Measurements from ENCODE around the gene FMN1. TPM values are rescaled to one million over a fixed set of nuclear protein-coding genes. Genes with fewer than 3 reads are reported as not detected.

The FMN1 gene
- total RNA-seq, 1 experiment from 2014 or later: 0.37 TPM

GRCh38 chr15:32802286-32802936 lies 392.1 kb downstream of the FMN1 start:
- Histone ChIP-seq H3K36me3 (ENCODE audit: insufficient read depth, low read length, poor library complexity, severe bottlenecking) (no peaks in the 10 kb centered on the region), H3K9me3 (ENCODE audit: low read depth, low read length, poor library complexity, severe bottlenecking) (no peaks in the 10 kb centered on the region), H3K4me1 (ENCODE audit: insufficient read depth, low read length, poor library complexity, severe bottlenecking) (no peaks in the 10 kb centered on the region), H3K4me3 (ENCODE audit: low read depth, low read length, poor library complexity, severe bottlenecking) (no peak overlapping the region), H3K27me3 (replicated peaks; ENCODE audit: insufficient read depth, low read depth, low read length, poor library complexity) (no peaks in the 10 kb centered on the region), H3K27ac (ENCODE audit: low read depth, low read length, poor library complexity, severe bottlenecking) (no peak overlapping the region)
- no peak for TF ChIP-seq CTCF (conservative IDR thresholded peaks at IDR 0.05; ENCODE audit: low read depth, low read length)
- TF ChIP-seq EZH2 (IDR thresholded peaks at IDR 0.05; ENCODE audit: borderline replicate concordance, low read depth, low read length, poor library complexity, severe bottlenecking): no peak
- DNase-seq (ENCODE audit: low spot score): no peak
- CTCF ChIA-PET: no interaction called here
- POLR2A ChIA-PET (ENCODE audit: low non-redundant PET): no interaction called here
- intact Hi-C loops (cut with micrococcal nuclease; ENCODE audit: unreplicated experiment): no loop called here
- no TSS peak for BruUV-seq (replicated peaks)

- intact Hi-C loops (cut with micrococcal nuclease; ENCODE audit: unreplicated experiment): loop anchor here (10.0 kb wide), 1 partner anchor 65 kb away; no protein-coding TSS in a partner anchor
Observed at GRCh38 chr15:32799936-32800535, 394.5 kb downstream of the FMN1 start.

GRCh38 chr15:32796856-32797255 lies 397.7 kb downstream of the FMN1 start:
- H3K27me3 ChIP-seq (replicated peaks; ENCODE audit: insufficient read depth, low read depth, low read length, poor library complexity): no peaks in the 10 kb centered on the region
- TF ChIP-seq CTCF (conservative IDR thresholded peaks at IDR 0.05; ENCODE audit: low read depth, low read length): no peak
- BruUV-seq (replicated peaks): no TSS peak
- H3K4me3 ChIP-seq (ENCODE audit: low read depth, low read length, poor library complexity, severe bottlenecking): no peak overlapping the region
- H3K27ac ChIP-seq (ENCODE audit: low read depth, low read length, poor library complexity, severe bottlenecking): no peak overlapping the region
- H3K9me3 ChIP-seq (ENCODE audit: low read depth, low read length, poor library complexity, severe bottlenecking): no peaks in the 10 kb centered on the region
- CTCF ChIA-PET: no interaction called here
- POLR2A ChIA-PET (ENCODE audit: low non-redundant PET): no interaction called here
- no peaks in the 10 kb centered on the region for H3K36me3 ChIP-seq (ENCODE audit: insufficient read depth, low read length, poor library complexity, severe bottlenecking)
- intact Hi-C loops (cut with micrococcal nuclease; ENCODE audit: unreplicated experiment): loop anchor here (10.0 kb wide), 1 partner anchor 62 kb away; no protein-coding TSS in a partner anchor
- H3K4me1 ChIP-seq (ENCODE audit: insufficient read depth, low read length, poor library complexity, severe bottlenecking): no peaks in the 10 kb centered on the region
- DNase-seq (ENCODE audit: low spot score): no peak

More at GRCh38 chr15:32799936-32800535, 394.5 kb downstream of the FMN1 start:
- CTCF ChIA-PET: no interaction called here
- TF ChIP-seq CTCF (conservative IDR thresholded peaks at IDR 0.05; ENCODE audit: low read depth, low read length): no peak
- no peak for TF ChIP-seq EZH2 (IDR thresholded peaks at IDR 0.05; ENCODE audit: borderline replicate concordance, low read depth, low read length, poor library complexity, severe bottlenecking)
- BruUV-seq (replicated peaks): no TSS peak
- Histone ChIP-seq H3K27ac (ENCODE audit: low read depth, low read length, poor library complexity, severe bottlenecking) (no peak overlapping the region), H3K36me3 (ENCODE audit: insufficient read depth, low read length, poor library complexity, severe bottlenecking) (no peaks in the 10 kb centered on the region), H3K9me3 (ENCODE audit: low read depth, low read length, poor library complexity, severe bottlenecking) (no peaks in the 10 kb centered on the region), H3K4me3 (ENCODE audit: low read depth, low read length, poor library complexity, severe bottlenecking) (no peak overlapping the region), H3K4me1 (ENCODE audit: insufficient read depth, low read length, poor library complexity, severe bottlenecking) (no peaks in the 10 kb centered on the region), H3K27me3 (replicated peaks; ENCODE audit: insufficient read depth, low read depth, low read length, poor library complexity) (no peaks in the 10 kb centered on the region)
- POLR2A ChIA-PET (ENCODE audit: low non-redundant PET): no interaction called here
- no peak for DNase-seq (ENCODE audit: low spot score)

All from A673 (cell line).